KBM-7 (cell line): ENCODE results near the gene PHYKPL.
"Not testable (repeated sequence)": the region's sequence is repeated elsewhere in the genome, so short reads cannot be mapped to it uniquely, and the experiment has no call there.

Experiments used
- DNase-seq: peaks from one replicate; pipeline ENCODE4 v3.0.0-alpha.2; 2015
- in situ Hi-C: fragments of 300-500 bp; cut with MboI; formaldehyde crosslinking; loops from 2 replicates; pipeline ENCODE4 v1.14.3; 2020; ENCODE audit warnings: low sequenced_read_pairs, low pct_unique_long_range_greater_than_20kb, mixed read lengths

The PHYKPL gene

GRCh38 chr5:178267876-178268275, 35.3 kb upstream of the PHYKPL start:
- no peak for DNase-seq
- in situ Hi-C loops = no loop called here

GRCh38 chr5:178267245-178267644, 34.6 kb upstream of the PHYKPL start:
- no peak for DNase-seq
- in situ Hi-C loops = no loop called here

GRCh38 chr5:178266581-178266980, 34.0 kb upstream of the PHYKPL start:
- in situ Hi-C loops = no loop called here
- no peak for DNase-seq

GRCh38 chr5:178265746-178266145, 33.1 kb upstream of the PHYKPL start:
- no peak for DNase-seq
- in situ Hi-C loops = no loop called here

- no peak for DNase-seq
- in situ Hi-C loops = no loop called here
Observed at GRCh38 chr5:178264044-178264443, 31.4 kb upstream of the PHYKPL start.

DNA sequence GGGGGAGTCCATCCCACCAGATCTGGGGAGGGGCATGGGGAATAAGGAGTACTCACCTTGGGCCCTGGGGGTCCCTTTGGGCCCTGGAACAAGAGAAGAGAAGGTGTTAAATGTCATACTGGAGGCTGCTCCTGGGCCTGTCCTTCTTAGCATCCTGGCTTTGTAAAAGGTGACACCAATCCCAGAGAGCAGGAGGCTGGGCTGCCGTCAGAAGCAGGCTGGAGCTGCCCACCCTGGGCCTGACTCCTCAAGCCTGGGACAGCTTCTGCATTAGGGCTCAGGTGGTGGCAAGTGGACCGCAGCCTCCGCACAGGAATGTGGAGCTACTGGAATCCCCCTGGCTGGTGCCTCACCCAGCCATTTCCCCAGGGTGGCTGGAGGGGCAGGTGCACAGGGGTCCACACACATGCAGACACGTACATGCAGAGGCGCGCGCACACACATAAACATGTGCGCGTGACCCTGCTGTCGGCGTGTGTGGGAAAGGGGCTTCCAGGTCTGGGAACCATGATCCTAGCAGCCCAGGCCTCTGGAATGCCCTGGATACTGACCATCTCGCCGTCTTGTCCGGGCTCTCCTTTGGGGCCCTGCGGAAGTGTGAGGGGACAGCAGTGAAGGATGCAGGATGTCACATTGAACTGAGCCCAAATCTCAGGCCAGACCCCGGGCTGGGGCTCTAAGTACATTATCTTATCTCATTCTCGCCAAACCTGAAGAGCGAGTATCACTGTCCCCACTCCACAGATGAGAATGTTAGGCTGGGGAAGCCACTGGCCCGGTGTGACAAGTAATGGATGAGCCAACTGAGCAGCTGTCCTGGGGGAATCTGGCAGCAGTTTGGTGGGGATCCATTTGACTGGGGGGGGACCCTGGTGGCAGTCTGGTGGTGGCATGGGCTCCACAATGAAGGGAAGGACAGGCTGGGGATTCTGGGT, 29.3 kb upstream of the PHYKPL start:
- in situ Hi-C loops = no loop called here
- DNase-seq = no peak

DNA sequence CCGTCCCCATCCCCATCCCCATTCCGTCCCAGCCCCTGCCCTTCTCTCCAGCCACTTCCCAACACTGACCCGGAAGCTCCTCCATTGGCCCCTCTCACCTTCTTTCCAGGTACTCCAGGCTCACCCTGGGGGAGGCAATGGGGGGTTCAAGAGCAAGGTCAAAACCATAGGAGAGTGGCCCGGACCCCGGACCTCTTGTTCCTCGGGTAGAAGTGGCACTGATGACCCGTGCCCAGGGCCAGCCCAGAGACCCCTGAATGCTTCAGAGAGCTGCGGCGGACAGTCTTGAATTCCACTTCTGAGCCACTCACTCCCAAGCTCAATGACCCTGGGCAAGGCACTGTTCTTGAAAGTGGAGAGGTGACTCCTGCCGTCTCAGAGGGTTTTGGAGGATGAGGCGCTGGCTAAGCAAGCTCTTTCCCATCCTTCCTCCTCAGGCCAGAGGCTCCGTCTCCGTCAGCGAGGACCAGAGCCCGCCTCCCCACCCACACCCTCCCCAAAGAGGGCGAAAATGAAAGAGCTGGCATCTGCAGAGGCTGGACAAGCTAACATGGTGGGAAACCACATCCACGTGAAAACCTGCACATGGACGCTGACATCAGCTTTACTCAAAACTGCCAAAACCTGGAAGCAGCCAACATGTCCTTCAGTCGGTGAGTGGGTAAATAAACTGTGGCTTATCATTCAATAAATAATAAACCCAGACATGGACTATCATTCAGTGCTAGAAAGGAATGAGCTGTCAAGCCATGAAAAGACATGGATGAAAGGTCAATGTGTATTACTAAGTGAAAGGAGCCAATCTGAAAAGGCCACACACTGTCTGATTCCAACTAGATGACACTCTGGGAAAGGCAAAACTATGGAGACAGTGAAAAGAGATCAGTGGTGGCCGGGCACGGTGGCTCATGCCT, 27.3 kb upstream of the PHYKPL start:
- no peak for DNase-seq
- in situ Hi-C loops = no loop called here

- in situ Hi-C loops = no loop called here
- no peak for DNase-seq
Observed at GRCh38 chr5:178257650-178258049, 25.0 kb upstream of the PHYKPL start.

GRCh38 chr5:178256746-178257145, 24.1 kb upstream of the PHYKPL start:
- DNase-seq = no peak
- in situ Hi-C loops = no loop called here

DNA sequence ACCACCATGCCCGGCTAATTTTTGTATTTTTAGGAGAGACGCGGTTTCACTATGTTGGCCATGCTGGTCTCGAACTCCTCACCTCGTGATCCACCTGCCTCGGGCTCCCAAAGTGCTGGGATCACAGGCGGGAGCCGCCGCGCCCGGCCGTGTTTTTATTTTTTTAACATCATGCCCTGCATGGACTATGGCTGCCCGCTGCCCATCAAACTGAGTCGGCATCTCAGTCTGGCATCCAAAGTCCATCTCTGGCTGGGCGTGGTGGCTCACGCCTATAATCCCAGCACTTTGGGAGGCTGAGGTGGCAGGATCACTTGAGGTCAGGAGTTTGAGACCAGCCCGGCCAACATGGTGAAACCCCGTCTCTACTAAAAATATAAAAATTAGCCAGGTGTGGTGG, 21.0 kb upstream of the PHYKPL start:
- in situ Hi-C loops, DNase-seq: not testable (repeated sequence)

- in situ Hi-C loops = no loop called here
- DNase-seq = no peak
Observed at GRCh38 chr5:178252258-178252657, 19.7 kb upstream of the PHYKPL start.

GRCh38 chr5:178250263-178250662, 17.7 kb upstream of the PHYKPL start:
- DNase-seq = no peak

DNA sequence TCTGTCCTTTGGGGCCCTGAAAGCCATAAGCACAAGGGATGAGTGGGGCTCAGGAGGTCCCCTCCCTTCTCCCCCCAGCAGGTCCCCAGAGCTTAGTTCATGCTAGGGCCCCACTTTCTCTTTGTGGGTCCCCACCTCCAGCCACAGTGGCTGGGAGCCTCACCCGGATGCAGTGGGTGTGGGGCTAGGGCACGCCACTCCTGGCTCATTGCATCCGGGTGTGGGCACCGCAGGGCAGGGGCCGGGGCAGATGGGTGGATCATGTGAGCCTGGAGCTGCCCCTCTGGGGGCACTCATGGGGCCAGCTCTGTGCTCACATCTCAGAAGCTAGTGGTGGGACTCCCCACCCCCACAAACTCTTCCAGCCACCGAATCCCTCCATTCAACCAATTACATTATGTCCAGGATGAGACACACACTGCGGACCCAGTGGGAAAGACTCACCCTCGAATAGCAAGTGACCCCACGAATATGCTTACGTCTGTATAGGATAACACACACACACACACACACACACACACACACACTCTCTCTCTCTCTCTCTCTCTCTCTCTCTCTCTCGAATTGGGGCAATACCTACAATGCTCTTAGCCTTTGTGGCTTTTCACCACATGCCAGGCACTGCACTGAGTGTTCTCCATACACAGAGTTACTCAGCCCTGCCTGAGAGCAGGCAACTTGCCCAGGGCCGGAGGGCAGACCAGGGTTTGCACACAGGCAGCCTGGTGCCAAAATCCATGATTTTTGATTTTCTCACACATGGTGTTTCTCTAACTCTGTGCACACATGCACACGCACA, 16.8 kb upstream of the PHYKPL start:
- peak; percentile 20 for DNase-seq
- in situ Hi-C loops = no loop called here

More at GRCh38 chr5:178250263-178250662, 17.7 kb upstream of the PHYKPL start:
- in situ Hi-C loops = no loop called here

DNA sequence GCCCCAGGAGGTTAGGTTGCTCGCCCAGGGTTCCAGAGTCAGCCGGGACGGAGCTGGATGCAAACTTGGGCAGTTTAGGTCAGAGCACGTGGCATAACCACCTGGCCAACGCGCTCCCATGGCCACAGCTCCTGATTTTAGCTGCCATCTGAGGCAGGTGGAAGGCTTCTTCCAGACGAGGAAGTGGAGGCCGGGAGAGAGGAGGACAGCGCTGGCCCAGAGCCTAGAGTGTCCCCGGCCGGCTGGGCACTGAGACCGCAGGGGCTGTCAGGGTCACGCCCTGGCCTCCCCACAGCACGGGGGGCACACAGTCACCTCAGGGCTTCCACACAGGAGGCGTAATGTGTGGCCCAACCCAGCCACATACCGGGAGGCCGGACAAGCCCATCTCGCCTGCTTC, 16.1 kb upstream of the PHYKPL start:
- in situ Hi-C loops = no loop called here

GRCh38 chr5:178247481-178248456, 15.2 kb upstream of the PHYKPL start:
- no peak for DNase-seq
- in situ Hi-C loops = no loop called here

More for the DNA sequence above, 16.1 kb upstream of the PHYKPL start:
- DNase-seq = no peak

GRCh38 chr5:178246624-178247279, 14.2 kb upstream of the PHYKPL start:
- in situ Hi-C loops = no loop called here
- no peak for DNase-seq

- in situ Hi-C loops = no loop called here
- no peak for DNase-seq
Observed at GRCh38 chr5:178245389-178245788, 12.8 kb upstream of the PHYKPL start.

DNA sequence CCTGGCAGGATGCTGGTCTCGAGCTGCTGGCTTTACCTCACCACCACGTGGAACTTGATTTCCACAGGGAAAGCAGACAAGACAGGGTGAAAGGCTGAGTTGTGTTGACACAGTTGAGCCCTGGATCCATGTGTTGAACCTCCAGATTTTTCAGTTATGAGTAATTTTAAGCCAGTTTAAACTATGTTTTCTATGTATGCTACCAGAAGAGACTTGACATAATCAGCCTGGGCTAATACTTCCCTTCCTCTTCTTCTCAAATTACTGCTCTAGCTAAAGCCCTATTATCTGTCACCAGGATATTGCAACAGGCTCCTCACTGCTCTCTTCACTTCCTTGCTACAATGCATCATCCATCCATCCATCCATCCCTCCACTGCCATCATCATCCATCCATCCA, 12.0 kb upstream of the PHYKPL start:
- DNase-seq = peak; percentile 37

More for the DNA sequence above, 12.0 kb upstream of the PHYKPL start:
- in situ Hi-C loops = no loop called here
